Measurements from ENCODE around the gene EHD4.

Gene EHD4

GRCh38 chr15:41933771-41934170 is 38.6 kb downstream of the EHD4 start:
- no peak for DNase-seq

- DNase-seq, result no peak
Measured at GRCh38 chr15:41933326-41933725, 39.0 kb downstream of the EHD4 start.

GRCh38 chr15:41932511-41933289 is 39.7 kb downstream of the EHD4 start:
- no peak for DNase-seq

GRCh38 chr15:41932101-41932500 is 40.3 kb downstream of the EHD4 start:
- DNase-seq, result no peak

- DNase-seq, result no peak
Measured at GRCh38 chr15:41930867-41931222, 41.5 kb downstream of the EHD4 start.

GRCh38 chr15:41930221-41930866 is 42.0 kb downstream of the EHD4 start:
- no peak for DNase-seq

DNA sequence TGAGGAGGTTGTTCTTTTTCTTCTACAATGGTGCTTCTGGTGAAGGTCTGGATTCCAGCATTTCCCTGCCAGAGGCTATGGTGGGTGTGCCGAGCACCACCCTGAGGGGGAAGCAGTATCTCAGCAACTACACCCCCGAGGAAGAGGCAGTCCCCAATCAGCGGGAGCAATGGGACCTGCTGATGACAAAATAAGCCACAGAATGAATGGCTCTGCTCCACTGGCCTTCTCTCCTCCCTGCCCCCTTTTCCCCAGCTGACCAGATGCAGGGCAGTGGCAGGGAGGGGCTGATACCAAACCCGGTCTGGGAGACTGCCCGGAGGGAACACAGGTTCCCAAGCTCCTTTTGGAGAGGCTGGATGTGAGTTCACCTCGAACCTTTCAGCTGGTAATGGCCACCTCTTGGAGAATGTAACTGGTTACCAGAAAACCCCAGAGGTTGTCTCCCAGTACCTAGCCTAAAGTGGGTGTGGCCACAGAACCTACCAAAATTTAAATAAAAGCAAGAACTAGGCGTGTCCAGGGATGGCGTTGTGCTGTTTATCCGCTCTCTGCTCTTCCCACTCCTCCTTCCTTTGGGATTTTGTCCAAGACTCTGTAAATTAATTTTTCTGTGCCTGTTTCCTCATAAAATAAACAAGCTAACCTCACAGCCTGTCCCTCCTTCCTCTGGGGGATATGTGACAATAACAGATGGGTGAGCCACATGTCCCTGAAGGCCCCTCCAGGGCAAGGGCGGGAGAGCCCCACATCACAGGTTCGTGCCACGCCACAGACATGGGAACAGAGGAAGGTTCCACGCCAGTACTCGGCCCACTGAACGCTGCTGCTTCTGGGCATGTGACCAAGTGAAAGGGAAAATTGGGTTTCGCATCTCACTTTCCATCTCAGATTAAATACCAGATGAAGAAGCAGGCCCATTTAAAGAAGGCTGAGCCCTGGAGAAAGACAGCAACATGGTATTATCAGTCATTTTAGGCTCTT is 43.4 kb downstream of the EHD4 start:
- DNase-seq, result no peak

DNA sequence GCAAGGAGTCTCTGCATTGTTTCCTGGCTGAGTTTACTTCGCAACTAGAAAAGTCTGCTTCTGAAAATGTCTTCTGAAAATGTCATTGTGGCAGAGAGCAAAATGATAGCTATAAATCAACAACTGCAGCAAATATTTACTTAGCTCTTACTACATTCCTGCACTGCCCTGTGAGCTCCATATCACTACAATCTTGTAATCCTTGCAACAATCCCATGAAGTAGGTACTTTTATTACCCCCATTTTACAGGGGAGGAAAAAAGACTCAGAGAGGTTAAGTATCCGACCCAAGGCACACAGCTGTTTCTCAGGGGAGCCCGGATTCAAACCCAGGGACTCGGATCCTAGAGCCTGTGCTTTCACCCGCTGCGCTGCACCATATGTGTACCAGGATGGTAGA is 44.3 kb downstream of the EHD4 start:
- no peak for DNase-seq

GRCh38 chr15:41927536-41927935 is 44.8 kb downstream of the EHD4 start:
- no peak for DNase-seq

GRCh38 chr15:41926185-41927056 is 45.9 kb downstream of the EHD4 start:
- DNase-seq, result no peak

DNA sequence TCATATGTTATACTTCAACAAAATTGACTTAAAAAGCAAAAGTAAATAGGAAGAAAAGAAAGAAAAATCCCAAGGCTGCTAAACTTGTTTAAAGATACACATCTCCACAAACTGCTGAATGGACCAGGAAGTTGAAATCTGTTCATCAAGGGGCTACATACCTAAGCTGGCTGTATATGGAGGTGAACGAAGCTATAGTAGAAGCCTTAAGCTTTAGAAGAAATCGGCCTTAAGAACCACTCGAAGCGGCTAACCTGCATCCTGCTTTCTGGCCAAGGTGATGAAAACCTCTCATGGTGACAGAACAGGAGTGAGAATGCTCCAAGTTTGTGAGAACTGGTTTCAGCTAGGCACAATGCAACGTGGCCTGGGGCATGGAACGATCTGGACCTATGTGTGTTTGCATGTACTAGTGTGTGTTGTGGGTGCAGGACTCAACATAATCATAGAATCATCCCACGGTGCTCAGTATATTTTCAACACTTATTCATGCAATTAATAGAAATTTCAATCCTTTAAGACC is 47.2 kb downstream of the EHD4 start:
- DNase-seq, result no peak

DNA sequence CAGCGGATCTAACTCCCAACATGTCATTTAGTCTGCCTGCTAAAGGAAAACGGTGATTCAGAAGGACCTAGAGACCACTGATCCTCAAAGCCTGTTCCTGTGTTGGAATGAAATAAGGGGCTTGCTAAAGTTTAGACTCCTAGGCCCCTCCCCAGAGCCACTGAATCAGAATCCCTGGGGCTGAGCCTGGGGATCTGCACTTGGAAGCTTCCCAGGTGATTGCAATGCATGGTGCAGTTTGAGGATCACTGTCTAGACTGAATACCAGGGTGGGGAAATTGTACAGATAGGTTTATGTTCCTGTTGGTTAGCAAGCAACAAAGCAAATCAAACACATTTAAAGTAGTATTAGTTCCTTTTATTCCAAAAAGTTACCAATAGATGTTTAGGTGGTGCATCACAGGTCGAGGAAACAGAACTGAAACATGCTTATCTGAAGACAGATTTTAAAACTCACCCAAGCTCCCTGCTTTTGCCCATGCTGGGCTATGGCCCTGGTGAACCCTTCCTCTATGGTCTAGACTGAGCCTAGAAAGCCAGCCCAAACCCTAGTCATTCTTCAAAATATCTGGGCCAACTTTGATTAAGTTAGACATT is 48.9 kb downstream of the EHD4 start:
- DNase-seq, result no peak

- no peak for DNase-seq
Measured at GRCh38 chr15:41922353-41922752, 50.0 kb downstream of the EHD4 start.

DNA sequence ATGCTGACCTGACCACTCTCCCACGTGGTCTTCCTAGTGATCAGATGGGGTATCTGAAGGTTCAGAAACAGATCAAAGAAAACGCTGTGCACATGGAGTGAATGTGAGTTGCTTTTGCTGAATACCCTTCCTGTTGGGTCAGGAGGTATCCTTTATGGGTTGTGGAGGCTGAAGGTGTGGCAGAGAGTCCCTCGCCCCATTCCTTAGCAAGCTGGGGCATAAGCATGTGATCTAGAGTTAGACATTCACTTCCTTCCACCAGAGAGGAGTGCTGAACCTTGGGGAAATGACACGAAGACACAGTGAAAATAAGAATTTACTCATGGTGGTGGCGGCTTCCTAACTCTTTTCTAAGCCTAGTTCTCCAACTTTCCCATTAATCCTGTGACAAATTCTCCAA is 50.7 kb downstream of the EHD4 start:
- DNase-seq, result no peak

- DNase-seq, result no peak
Measured at GRCh38 chr15:41921167-41921566, 51.2 kb downstream of the EHD4 start.

- DNase-seq, result peak; percentile 21
Measured at GRCh38 chr15:41919954-41920538, 52.3 kb downstream of the EHD4 start.

- peak; percentile 3 for DNase-seq
Measured at GRCh38 chr15:41919201-41919820, 53.0 kb downstream of the EHD4 start.

- DNase-seq, result no peak
Measured at GRCh38 chr15:41918506-41919126, 53.7 kb downstream of the EHD4 start.

DNA sequence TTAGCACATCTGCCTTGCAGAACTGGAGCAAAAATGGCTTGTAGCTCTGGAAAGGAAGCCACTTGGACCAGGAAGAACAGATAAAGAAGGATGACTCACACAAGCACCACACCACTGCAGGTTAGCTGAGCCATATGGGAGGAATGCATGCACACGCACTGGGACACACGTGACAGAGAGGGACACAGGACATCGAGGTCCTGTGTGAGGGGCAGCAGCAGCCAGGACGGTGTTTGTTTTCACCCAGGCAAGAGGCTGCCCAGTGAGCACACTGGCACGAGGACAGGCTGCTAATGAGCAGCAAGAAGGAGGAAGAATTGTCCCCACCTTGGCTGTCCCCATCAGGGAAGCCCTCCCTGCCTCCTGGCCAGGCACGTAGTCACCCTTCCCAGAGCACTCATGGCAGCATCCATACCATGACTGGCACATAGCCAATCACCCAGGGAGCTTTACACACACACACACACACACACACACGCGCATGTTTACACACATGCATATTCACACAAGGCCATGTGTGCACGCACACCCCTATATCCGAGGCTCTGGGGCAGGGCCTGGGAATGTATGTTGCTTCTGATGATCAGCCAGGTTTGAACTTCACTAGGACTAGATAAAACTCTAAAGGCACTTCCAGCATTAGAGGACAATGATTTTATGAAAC is 54.5 kb downstream of the EHD4 start:
- DNase-seq, result no peak

Measured in NCI-H69 (cell line).